Heart right ventricle (tissue), 16 donors: Measurements from ENCODE around the gene OLAH. TPM values are rescaled to one million over a fixed set of nuclear protein-coding genes. Genes with fewer than 3 reads are reported as not detected.

Experiments used
- ATAC-seq, 8 donors: fragments of 200-7000 bp; cut with Tn5 transposase; one replicate each; pipeline ENCODE4 v1.9.1; 2020; ENCODE audit warnings: mild to moderate bottlenecking in 8 of 8, moderate library complexity in 8 of 8, moderate number of reproducible peaks in 1 of 8
- DNase-seq, 2 donors: peaks; one replicate each; pipeline ENCODE4 v3.0.0-alpha.2; 2020
- H3K27ac ChIP-seq, 10 donors: fragments of 200-600 bp; sonication (generic) in 2 of 10; one replicate each; pipeline versions ENCODE4 v1.5.0 to v1.8.0; 2020 to 2022; ENCODE audit warnings: mild to moderate bottlenecking in 3 of 10
- H3K27me3 ChIP-seq, 7 donors: fragments of 200-600 bp; one replicate each; pipeline ENCODE4 v1.8.0; 2021 to 2022; ENCODE audit warnings: mild to moderate bottlenecking in 2 of 7
- H3K36me3 ChIP-seq, 9 donors: fragments of 200-600 bp; sonication (generic) in 1 of 9; one replicate each; pipeline versions ENCODE4 v1.5.0 to v1.8.0; 2020 to 2022; ENCODE audit warnings: mild to moderate bottlenecking in 2 of 9
- H3K4me1 ChIP-seq, 9 donors: fragments of 200-600 bp; sonication (generic) in 1 of 9; one replicate each; pipeline versions ENCODE4 v1.5.0 to v1.8.0; 2020 to 2022; ENCODE audit warnings: mild to moderate bottlenecking in 4 of 9
- H3K4me3 ChIP-seq, 10 donors: fragments of 200-600 bp; sonication (generic) in 2 of 10; one replicate each; pipeline versions ENCODE4 v1.5.0 to v1.8.0; 2020 to 2022; ENCODE audit warnings: mild to moderate bottlenecking in 7 of 10, moderate library complexity in 2 of 10
- H3K9me3 ChIP-seq, 11 donors: fragments of 200-600 bp in 10 of 11; sonication (generic) in 2 of 11; one replicate each; pipeline versions ENCODE4 v1.5.0 to v1.8.0; 2013 to 2022; ENCODE audit warnings: mild to moderate bottlenecking in 2 of 11, control low read depth in 1 of 11, moderate library complexity in 1 of 11
- CTCF ChIP-seq, 9 donors: fragments of 200-600 bp; sonication (generic) in 2 of 9; IDR thresholded peaks; one replicate each; pipeline versions ENCODE4 v1.5.0 to v1.8.0; 2021 to 2022; ENCODE audit warnings: antibody characterized with exemption in 9 of 9, mild to moderate bottlenecking in 5 of 9, moderate library complexity in 1 of 9
- WGBS, 2 donors: extraction: QIAGEN DNeasy Blood & Tissue Kit; methylation state at CpG; one replicate each; pipeline ENCODE4 v1.1.7; 2013; ENCODE audit warnings: inconsistent platforms in 1 of 2; 5-methylcytosine and 5-hydroxymethylcytosine counted together
- intact Hi-C, 10 donors: fragments of 100-400 bp; cut with DNase I; formaldehyde crosslinking; loops; one replicate each; pipeline versions ENCODE4 v1.11.1 to v1.14.2; 2022
- polyA plus RNA-seq, 2 donors: library from polyadenylated mRNA; stranded (reverse); fragments of 200-250 nt; gene quantifications; one replicate each; pipeline ENCODE4 v1.2.3, GENCODE V29; 2013
- total RNA-seq, 10 donors: library from RNA; stranded (reverse); fragmentation: NEBNext Ultra II Directional in 3 of 10; extraction: Animal tissue kit (Norgen Biotek cat#: 25700) in 3 of 10; gene quantifications; one replicate each; pipeline versions ENCODE4 v1.2.1 to v1.2.4, GENCODE V29; 2021 to 2023
- donor health status: Arrhythmogenic right ventricular cardiomyopathy.
- donor health status: ischemic (EF 13 %, LVEDD 7.1; RV severe dilation, severe dysfunction).
- donor health status: healthy with polysubstance abuse.
- donor health status: DM: no; HTN: yes; CAD: no.
- donor health status: DM: no; HTN: no; CAD: no.
- donor health status: ischemic (EF 25% LVEDD 6.9; RV normal size, moderate dysfunction).
- donor health status: ischemic (EF 25% LVEDD 5.7; RV mildly dilated, moderate dysfunction).
- donor health status: healthy.
- donor health status: DM: yes; HTN: yes; CAD: no.
- donor health status: Ischemic cardiomyopathy.
- donor health status: ischemic (EF 35%, LVEDD 5.7; RV mildly dilated, moderate dysfunction).
- donor health status: nonischemic (EF 11% LVEDD 7.7; RV severe dilation, severe dysfunction).
- donor health status: DM: yes; HTN: yes; CAD: no.
- donor health status: PGD.
- donor health status: ischemic (EF 29% LVEDD 5.4; RV normal size, mild dysfunction).
- donor health status: nonischemic (EF 23%, LVEDD 6.1; RV moderate dilation, normal function).

Gene OLAH
- total and polyA plus RNA-seq, 12 donors, result 0.33 to 0.50 (median 0.38) TPM; not detected in 9

GRCh38 chr10:15121707-15122106, 78.0 kb downstream of the OLAH start:
- no peaks in the 10 kb centered on the region for H3K27me3 ChIP-seq
- H3K4me1 ChIP-seq, result no peaks in the 10 kb centered on the region
- ATAC-seq, result no peak
- no peak for DNase-seq
- 97 to 100% methylated on average over 1 of the region's 1 CpG for WGBS, 2 donors
- no peak for TF ChIP-seq CTCF (IDR thresholded peaks at IDR 0.05)
- H3K27ac ChIP-seq, result no peak overlapping the region
- intact Hi-C loops, result no loop called here
- peaks cover 0 to 98% (median 18%) of the 10 kb centered on the region in 9 donors for H3K36me3 ChIP-seq
- H3K9me3 ChIP-seq, result peaks cover 0 to 5% (median 0%) of the 10 kb centered on the region in 11 donors
- H3K4me3 ChIP-seq, result no peak overlapping the region

- intact Hi-C loops, result no loop called here
- peaks cover 0 to 98% (median 18%) of the 10 kb centered on the region in 9 donors for H3K36me3 ChIP-seq
- TF ChIP-seq CTCF (IDR thresholded peaks at IDR 0.05), result no peak
- H3K4me1 ChIP-seq, result no peaks in the 10 kb centered on the region
- ATAC-seq (no peak), DNase-seq (no peak)
- H3K27me3 ChIP-seq, result no peaks in the 10 kb centered on the region
- no peak overlapping the region for H3K27ac ChIP-seq
- no peak overlapping the region for H3K4me3 ChIP-seq
- no peaks in the 10 kb centered on the region for H3K9me3 ChIP-seq
- 93 to 95% methylated on average over 9 of the region's 9 CpGs for WGBS, 2 donors
These were observed 78.8 kb downstream of the OLAH start for GRCh38 chr10:15122477-15123030.

Other genes starting within 250 kb of the OLAH start
- 1 to 10 TPM; 2.5 to 6.3 (median 4.3) TPM for gene CDNF, start 205.9 kb upstream of the OLAH start, total RNA-seq
- gene CDNF, start 205.9 kb upstream of the OLAH start, polyA plus RNA-seq, result 1 to 10 TPM in 1 of 2 donors, under 1 TPM in 1; 0.74 to 2.6 TPM
- 1 to 10 TPM; 7.1 to 9.7 (median 8.2) TPM for gene HSPA14, start 205.6 kb upstream of the OLAH start, total RNA-seq
- gene HSPA14, start 205.6 kb upstream of the OLAH start, polyA plus RNA-seq, result 10 to 100 TPM in 1 of 2 donors, 1 to 10 TPM in 1; 8.8 to 11.6 TPM
- 1 to 10 TPM; 3.8 to 6.1 (median 5.6) TPM for gene MSANTD7, start 205.6 kb upstream of the OLAH start, total RNA-seq
- gene MSANTD7, start 205.6 kb upstream of the OLAH start, polyA plus RNA-seq, result 1 to 10 TPM; 1.6 to 3.0 TPM
- gene SUV39H2, start 165.1 kb upstream of the OLAH start, total RNA-seq, result 1 to 10 TPM; 4.3 to 9.1 (median 7.4) TPM
- gene SUV39H2, start 165.1 kb upstream of the OLAH start, polyA plus RNA-seq, result 1 to 10 TPM; 1.1 to 2.6 TPM
- gene DCLRE1C, start 89.8 kb upstream of the OLAH start, total RNA-seq, result 1 to 10 TPM; 1.6 to 4.2 (median 3.8) TPM
- gene DCLRE1C, start 89.8 kb upstream of the OLAH start, polyA plus RNA-seq, result 1 to 10 TPM; 1.9 to 3.0 TPM
- gene MEIG1, start 84.6 kb upstream of the OLAH start, total RNA-seq, result under 1 TPM in 1 of 10 donors, not detected in 9; 0.53 TPM
- gene MEIG1, start 84.6 kb upstream of the OLAH start, polyA plus RNA-seq, result under 1 TPM in 1 of 2 donors, not detected in 1; 0.23 TPM
- gene ACBD7, start 44.8 kb downstream of the OLAH start, total RNA-seq, result under 1 TPM in 1 of 10 donors, not detected in 9; 0.23 TPM
- gene ACBD7, start 44.8 kb downstream of the OLAH start, polyA plus RNA-seq, result under 1 TPM in 1 of 2 donors, not detected in 1; 0.03 TPM
- 10 to 100 TPM in 2 of 10 donors, 1 to 10 TPM in 8; 3.9 to 11.0 (median 6.7) TPM for gene RPP38, start 53.4 kb downstream of the OLAH start, total RNA-seq
- gene RPP38, start 53.4 kb downstream of the OLAH start, polyA plus RNA-seq, result 10 to 100 TPM; 12.9 to 13.9 TPM
- 10 to 100 TPM in 8 of 10 donors, 1 to 10 TPM in 2; 8.9 to 14.5 (median 12.3) TPM for gene NMT2, start 124.8 kb downstream of the OLAH start, total RNA-seq
- 1 to 10 TPM; 6.1 to 7.6 TPM for gene NMT2, start 124.8 kb downstream of the OLAH start, polyA plus RNA-seq